BJ (cell line): ENCODE results near the gene GABPB2. TPM values are rescaled to one million over a fixed set of nuclear protein-coding genes. Genes with fewer than 3 reads are reported as not detected.
"Not testable (repeated sequence)": the region's sequence is repeated elsewhere in the genome, so short reads cannot be mapped to it uniquely, and the experiment has no call there.

ENCODE experiments used
- CTCF ChIA-PET: fragments of 350-600 bp; formaldehyde crosslinking; extraction: SDS; loops from one replicate; lab custom pipeline; 2021; ENCODE audit warnings: antibody characterized with exemption, inconsistent platforms; lab: Yijun Ruan, JAX
- POLR2A ChIA-PET: fragments of 300-600 bp; sonication (Branson Sonifier 250); formaldehyde crosslinking; extraction: SDS; loops from one replicate; lab custom pipeline; 2021; ENCODE audit warnings: antibody characterized with exemption; lab: Charles Lee
- DNase-seq: peaks from one replicate; pipeline ENCODE4 v3.0.0-alpha.2; 2011; ENCODE audit warnings: low read depth
- H3K27me3 ChIP-seq: 2 replicates; pipeline ENCODE4 v1.6.0; 2011; ENCODE audit warnings: low read length; ENCODE audit not compliant: control insufficient read depth, insufficient read depth
- H3K36me3 ChIP-seq: 2 replicates; pipeline ENCODE4 v1.5.1; 2011; ENCODE audit warnings: low read length; ENCODE audit not compliant: control insufficient read depth, insufficient read depth
- H3K4me3 ChIP-seq: 2 replicates; pipeline ENCODE4 v1.5.1; 2011; ENCODE audit warnings: low read depth, mild to moderate bottlenecking, control low read depth, low read length
- polyA plus RNA-seq: library from polyadenylated mRNA; depleted of rRNA; stranded (reverse); fragments of >200 nt; gene quantifications from 2 replicates; pipeline ENCODE4 v1.2.3, GENCODE V29; 2011
- TF ChIP-seq, protein P1 (sequence below): IDR thresholded peaks from 2 replicates; pipeline ENCODE4 v1.5.1; 2011; ENCODE audit warnings: low read depth, mild to moderate bottlenecking, control low read depth, inconsistent platforms, low read length, moderate library complexity; ENCODE audit not compliant: insufficient read depth

Gene GABPB2
- polyA plus RNA-seq, 1 experiment = 16.7 TPM

DNA sequence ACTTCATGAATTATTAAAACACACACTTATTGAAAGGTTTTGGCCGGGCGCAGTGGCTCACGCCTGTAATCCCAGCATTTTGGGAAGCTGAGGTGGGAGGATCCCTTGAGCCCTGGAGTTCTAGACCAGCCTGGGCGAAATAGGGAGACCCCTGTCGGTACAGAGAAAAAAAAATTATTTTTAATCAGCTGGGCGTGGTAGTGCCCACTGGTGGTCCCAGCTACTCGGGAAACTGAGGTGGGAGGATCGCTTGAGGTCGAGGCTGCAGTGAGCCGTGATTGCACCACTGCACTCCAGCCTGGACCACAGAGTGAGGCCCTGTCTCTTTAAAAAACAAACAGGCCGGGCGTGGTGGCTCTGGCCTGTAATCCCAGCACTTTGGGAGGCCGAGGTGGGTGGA is 1.7 kb downstream of the GABPB2 start:
- CTCF ChIA-PET = interaction anchor here (0.8 to 2.2 kb wide), 6 partner anchors 11 to 497 kb away, joined by 3 to 18 read pairs (median 4); partner anchors contain the start of gene MLLT11
- H3K36me3 ChIP-seq = no peaks in the 10 kb centered on the region
- TF ChIP-seq, protein P1, sequence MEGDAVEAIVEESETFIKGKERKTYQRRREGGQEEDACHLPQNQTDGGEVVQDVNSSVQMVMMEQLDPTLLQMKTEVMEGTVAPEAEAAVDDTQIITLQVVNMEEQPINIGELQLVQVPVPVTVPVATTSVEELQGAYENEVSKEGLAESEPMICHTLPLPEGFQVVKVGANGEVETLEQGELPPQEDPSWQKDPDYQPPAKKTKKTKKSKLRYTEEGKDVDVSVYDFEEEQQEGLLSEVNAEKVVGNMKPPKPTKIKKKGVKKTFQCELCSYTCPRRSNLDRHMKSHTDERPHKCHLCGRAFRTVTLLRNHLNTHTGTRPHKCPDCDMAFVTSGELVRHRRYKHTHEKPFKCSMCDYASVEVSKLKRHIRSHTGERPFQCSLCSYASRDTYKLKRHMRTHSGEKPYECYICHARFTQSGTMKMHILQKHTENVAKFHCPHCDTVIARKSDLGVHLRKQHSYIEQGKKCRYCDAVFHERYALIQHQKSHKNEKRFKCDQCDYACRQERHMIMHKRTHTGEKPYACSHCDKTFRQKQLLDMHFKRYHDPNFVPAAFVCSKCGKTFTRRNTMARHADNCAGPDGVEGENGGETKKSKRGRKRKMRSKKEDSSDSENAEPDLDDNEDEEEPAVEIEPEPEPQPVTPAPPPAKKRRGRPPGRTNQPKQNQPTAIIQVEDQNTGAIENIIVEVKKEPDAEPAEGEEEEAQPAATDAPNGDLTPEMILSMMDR = no peak
- H3K4me3 ChIP-seq = no peak overlapping the region
- DNase-seq = no peak
- no peaks in the 10 kb centered on the region for H3K27me3 ChIP-seq
- POLR2A ChIA-PET = no interaction called here

DNA sequence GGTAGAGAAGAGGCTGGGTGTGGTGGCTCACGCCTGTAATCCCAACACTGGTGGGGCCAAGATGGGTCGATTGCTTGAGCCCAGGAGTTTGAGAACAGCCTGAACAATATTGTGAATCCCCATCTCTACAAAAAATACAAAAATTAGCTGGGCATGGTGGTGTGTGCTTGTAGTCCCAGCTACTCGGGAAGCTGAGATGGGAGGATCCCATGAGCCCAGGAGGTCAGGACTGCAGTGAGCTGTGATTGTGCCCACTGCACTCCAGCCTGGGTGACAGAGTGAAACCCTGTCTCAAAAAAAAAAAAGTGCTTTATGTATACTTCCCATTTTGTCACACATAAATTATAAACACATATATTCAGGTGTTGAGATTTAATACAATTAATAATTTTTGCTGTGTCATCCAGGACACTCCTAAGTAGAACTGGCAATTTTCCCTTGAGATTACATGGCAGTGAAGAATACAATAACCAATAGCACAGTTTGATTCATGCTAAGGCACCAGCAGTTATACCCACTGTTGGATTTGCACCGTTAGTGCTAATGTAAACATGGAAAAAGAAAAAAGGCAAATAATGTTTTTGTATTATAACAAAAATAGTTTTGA is 15.5 kb downstream of the GABPB2 start:
- TF ChIP-seq, protein P1 = no peak
- no peaks in the 10 kb centered on the region for H3K27me3 ChIP-seq
- H3K4me3 ChIP-seq = no peak overlapping the region
- CTCF ChIA-PET = interaction anchor here (0.8 to 1.3 kb wide), 3 partner anchors 14 to 62 kb away, joined by 3 to 10 read pairs (median 3); partner anchors contain the start of gene GABPB2
- POLR2A ChIA-PET = no interaction called here
- no peaks in the 10 kb centered on the region for H3K36me3 ChIP-seq
- DNase-seq = no peak

DNA sequence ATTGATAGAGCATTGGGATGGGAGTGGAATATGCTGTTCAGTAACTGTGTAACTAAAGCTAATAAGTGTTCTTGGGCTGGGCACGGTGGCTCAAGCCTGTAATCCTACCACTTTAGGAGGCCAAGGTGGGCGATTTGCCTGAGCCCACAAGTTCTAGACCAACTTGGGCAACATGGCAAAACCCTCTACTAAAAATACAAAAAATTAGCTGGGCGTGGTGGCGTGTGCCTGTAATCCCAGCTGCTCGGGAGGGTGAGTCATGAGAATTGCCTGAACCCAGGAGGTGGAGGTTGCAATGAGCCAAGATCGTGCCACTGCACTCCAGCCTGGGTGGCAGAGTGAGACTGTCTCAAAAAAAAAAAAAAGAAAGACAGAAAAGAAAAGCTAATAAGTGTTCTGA is 26.9 kb downstream of the GABPB2 start:
- DNase-seq, H3K36me3 ChIP-seq, H3K27me3 ChIP-seq, H3K4me3 ChIP-seq, POLR2A ChIA-PET: not testable (repeated sequence)
- CTCF ChIA-PET = interaction anchor here (1.3 to 11.7 kb wide), 4 partner anchors 14 to 61 kb away, joined by 4 to 124 read pairs (median 4); partner anchors contain the start of gene TNFAIP8L2

DNA sequence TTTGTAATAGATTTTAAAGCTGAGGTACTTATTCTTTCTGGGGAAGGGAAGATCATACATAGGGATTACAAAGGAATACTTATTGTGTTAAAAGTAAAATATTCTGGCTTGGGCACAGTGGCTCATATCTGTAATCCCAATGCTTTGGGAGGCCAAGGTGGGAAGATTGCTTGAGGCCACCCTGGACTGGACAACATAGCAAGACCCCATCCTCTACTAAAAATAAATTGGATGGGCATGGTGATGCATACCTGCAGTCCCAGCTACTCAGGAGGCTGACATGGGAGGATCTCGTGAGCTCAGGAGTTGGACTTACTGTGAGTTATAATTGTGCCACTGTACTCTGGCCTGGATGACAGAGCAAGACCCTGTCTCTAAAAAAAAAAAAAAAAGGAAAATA is 27.6 kb downstream of the GABPB2 start:
- H3K4me3 ChIP-seq = no peak overlapping the region
- CTCF ChIA-PET = interaction anchor here (0.7 to 11.7 kb wide), 6 partner anchors 9 to 60 kb away, joined by 3 to 124 read pairs (median 4); partner anchors contain the start of gene TNFAIP8L2
- DNase-seq = no peak
- POLR2A ChIA-PET = no interaction called here
- TF ChIP-seq, protein P1 = no peak
- peaks cover 2% of the 10 kb centered on the region; the same call in 1 of the 2 replicates for H3K36me3 ChIP-seq
- no peaks in the 10 kb centered on the region for H3K27me3 ChIP-seq

DNA sequence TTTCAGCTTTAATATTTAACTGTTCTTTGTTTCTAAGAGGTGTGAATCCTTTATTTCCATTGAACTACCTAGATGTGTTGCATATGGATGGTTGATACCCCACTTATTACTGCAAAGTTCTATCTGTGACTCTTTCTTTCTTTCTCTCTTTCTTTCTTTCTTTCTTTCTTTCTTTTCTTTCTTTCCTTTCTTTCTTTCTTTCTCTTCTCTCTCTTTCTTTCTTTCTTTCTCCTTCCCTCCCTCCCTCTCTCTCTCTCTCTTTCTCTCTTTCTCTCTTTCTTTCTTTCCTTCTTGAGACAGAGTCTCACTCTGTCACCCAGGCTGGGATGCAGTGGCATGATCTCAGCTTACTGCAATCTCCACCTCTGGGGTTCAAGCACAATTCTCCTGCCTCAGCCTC is 34.1 kb downstream of the GABPB2 start:
- CTCF ChIA-PET = interaction anchor here (1.8 to 11.7 kb wide), 2 partner anchors 20 to 54 kb away, joined by 6 to 124 read pairs; partner anchors contain the start of gene TNFAIP8L2

More for the DNA sequence above, 34.1 kb downstream of the GABPB2 start:
- TF ChIP-seq, protein P1 = no peak
- H3K36me3 ChIP-seq = no peaks in the 10 kb centered on the region
- H3K27me3 ChIP-seq = no peaks in the 10 kb centered on the region
- POLR2A ChIA-PET = no interaction called here
- H3K4me3 ChIP-seq = no peak overlapping the region
- no peak for DNase-seq
